Stimulated activated CD8-positive, alpha-beta memory T cell treated with anti-CD3 and anti-CD28 coated beads, Interleukin-12 subunit alpha, Interleukin-12 subunit beta, amount 100 ng/mL, for 24 hours (primary cell): ENCODE results near the gene NPB.

Experiments
- DNase-seq: peaks from one replicate; pipeline ENCODE4 v3.0.0-alpha.2; 2020; ENCODE audit errors: extremely low read depth

Gene NPB

GRCh38 chr17:81902023-81902652 is at the start of gene NPB:
NPB (plus strand) TSS chr17:81902238; CDS start chr17:81902278, 40 bp downstream.
- no peak for DNase-seq

GRCh38 chr17:81854974-81855774 is 46.9 kb upstream of the NPB start:
- no peak for DNase-seq

GRCh38 chr17:81858170-81858966 is 43.7 kb upstream of the NPB start:
- DNase-seq = no peak

GRCh38 chr17:81858967-81859905 is 42.8 kb upstream of the NPB start:
- no peak for DNase-seq

- peak; percentile 96 for DNase-seq
Observed at GRCh38 chr17:81859906-81860755, 41.9 kb upstream of the NPB start, which contains the start of gene P4HB. P4HB (minus strand) TSS chr17:81860535; CDS start chr17:81860471, 64 bp downstream.

- DNase-seq = peak; percentile 95
Observed at GRCh38 chr17:81860756-81861568, 41.1 kb upstream of the NPB start.

- no peak for DNase-seq
Observed at GRCh38 chr17:81863123-81863675, 38.8 kb upstream of the NPB start.

GRCh38 chr17:81863833-81864768 is 37.9 kb upstream of the NPB start:
- no peak for DNase-seq

GRCh38 chr17:81865358-81865732 is 36.7 kb upstream of the NPB start:
- DNase-seq = no peak

- no peak for DNase-seq
Observed at GRCh38 chr17:81865733-81866439, 36.2 kb upstream of the NPB start.

GRCh38 chr17:81866440-81867169 is 35.4 kb upstream of the NPB start:
- DNase-seq = no peak

- no peak for DNase-seq
Observed at GRCh38 chr17:81867170-81867990, 34.7 kb upstream of the NPB start.

- no peak for DNase-seq
Observed at GRCh38 chr17:81867991-81868673, 33.9 kb upstream of the NPB start.

GRCh38 chr17:81868674-81869220 is 33.3 kb upstream of the NPB start:
- no peak for DNase-seq
